Left lobe of liver (tissue), 2 donors: ENCODE measurements around the gene CMTM8. TPM values are rescaled to one million over a fixed set of nuclear protein-coding genes. Genes with fewer than 3 reads are reported as not detected.

Source experiments
- ATAC-seq: fragments of 200-7000 bp; cut with Tn5 transposase; one replicate; pipeline ENCODE4 v1.9.1; 2020; ENCODE audit warnings: mild to moderate bottlenecking, moderate library complexity
- DNase-seq: peaks from one replicate; pipeline ENCODE4 v3.0.0-alpha.2; 2020; ENCODE audit warnings: low spot score
- total RNA-seq: library from RNA; stranded (reverse); gene quantifications from one replicate; pipeline ENCODE4 v1.2.1, GENCODE V29; 2021
- donor health status: DM: no; HTN: no; CAD: no; lungs with moderate emphysema.
- donor health status: DM: no; HTN: yes; CAD: no.

The CMTM8 gene
- total RNA-seq, 1 donor from 2014 or later = 17.1 TPM

GRCh38 chr3:32303977-32304881 lies 65.7 kb downstream of the CMTM8 start:
- ATAC-seq (peak; percentile 76), DNase-seq (no peak)

- no peak for DNase-seq
- no peak for ATAC-seq
Measured at GRCh38 chr3:32305361-32305876, 66.9 kb downstream of the CMTM8 start.

DNA sequence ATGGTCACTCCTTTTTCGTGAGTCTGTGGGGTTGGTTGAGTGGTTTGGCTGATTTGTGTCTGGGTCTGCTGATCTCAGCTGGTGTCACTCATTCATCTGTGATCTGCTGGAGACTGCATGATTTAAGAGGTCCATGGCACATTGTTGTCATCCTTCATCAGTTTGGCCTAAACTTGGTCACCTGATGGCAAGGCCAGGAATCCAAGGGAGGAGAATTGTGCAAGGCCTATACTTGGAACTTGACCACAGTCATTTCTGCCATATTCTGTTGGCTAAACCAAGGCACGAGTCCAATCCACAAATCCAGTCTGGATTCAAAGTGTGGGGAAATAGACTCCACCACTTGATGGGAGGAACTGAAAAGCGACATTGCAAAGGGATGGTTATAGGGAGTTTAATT lies 67.6 kb downstream of the CMTM8 start:
- no peak for DNase-seq
- ATAC-seq = peak; percentile 54

- no peak for ATAC-seq
- DNase-seq = no peak
Measured at GRCh38 chr3:32307591-32307990, 69.1 kb downstream of the CMTM8 start.

GRCh38 chr3:32308378-32308777 lies 69.9 kb downstream of the CMTM8 start:
- no peak for DNase-seq
- no peak for ATAC-seq

DNA sequence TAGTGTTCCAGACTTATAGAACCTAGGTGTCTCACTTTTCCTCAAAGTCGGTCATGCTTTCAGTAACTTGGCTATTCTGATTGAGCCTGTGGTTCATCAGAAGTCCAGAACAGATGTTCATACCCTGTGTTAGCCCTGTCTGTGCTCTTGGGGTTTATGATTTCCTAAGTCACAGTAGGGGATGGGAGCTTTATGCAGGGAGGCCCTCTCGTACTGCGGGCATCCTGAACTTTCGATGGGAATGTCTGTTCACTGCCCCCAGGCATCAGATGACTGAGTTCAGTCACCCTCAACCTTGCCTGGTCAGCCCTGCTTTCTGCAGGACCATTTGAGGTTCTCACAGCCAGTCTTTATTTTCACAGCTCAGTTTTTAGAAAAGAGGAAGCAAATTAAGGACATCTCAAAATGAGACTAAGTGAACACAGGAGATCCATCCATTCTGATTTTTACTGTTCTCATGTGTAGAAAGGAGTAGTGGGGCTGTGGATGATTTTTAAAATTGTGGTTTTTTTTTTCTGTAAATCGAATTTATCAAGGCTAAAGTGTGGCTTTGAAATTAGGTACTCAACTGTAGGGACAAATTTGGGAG lies 71.3 kb downstream of the CMTM8 start:
- ATAC-seq (no peak), DNase-seq (no peak)

DNA sequence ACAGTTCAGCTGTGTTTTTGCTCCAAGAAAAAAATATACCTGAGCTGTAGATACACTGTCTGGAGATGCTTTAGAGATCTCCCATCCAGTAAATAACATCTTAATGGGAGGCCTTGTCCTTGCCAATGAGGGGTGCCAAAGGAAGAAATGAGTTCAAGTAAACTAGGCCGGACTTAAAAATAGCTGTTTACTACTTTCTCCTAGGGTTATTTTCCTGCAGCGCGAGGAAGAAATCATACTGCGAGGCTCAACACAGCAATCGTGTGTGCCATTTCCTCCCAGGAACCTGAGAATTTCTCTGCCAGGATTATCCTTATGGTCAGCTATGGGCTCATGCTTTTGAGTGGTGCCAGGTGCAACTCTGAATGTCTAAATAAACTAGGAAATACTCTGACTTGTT lies 71.9 kb downstream of the CMTM8 start:
- ATAC-seq (no peak), DNase-seq (no peak)

DNA sequence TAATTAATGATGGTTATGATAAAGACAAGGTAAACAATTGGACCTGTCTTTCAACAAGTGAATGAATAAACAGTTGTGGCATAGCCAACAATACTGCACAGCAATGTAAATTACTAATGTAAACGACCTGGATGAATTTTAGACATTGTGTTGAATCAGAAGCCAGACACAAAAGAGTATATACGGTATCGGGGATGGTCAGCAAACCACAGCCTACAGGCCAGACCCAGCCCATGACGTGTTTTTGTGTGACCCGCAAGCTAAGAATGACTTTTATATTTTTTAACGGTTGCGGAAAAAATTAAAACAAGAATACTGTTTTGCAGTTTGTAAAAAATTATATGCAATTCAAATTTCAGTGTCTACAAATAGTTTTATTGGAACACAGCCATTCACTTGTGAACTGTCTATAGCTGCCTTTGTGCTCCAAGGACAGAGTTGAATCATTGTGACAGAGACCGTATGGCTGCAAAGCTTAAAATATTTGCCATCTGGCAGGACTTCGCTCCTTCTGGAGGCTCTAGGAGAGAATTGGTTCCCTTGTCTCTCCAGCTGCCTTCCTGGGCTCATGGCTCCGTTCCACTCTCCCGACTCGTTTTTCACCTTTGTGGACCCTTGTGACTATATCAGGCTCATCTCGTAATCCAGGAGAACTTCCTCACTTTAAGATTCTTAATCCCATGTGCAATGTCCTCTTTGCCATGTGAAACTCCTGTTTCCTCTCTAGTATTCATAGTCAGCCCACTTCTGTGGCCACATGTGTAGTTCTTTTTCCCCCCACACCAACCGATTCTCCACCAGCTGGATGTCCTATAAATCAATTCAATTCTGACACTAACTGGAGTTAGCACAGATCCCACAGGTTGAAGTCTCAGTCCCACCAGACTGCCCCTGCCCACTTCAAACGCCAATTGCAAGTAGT lies 72.7 kb downstream of the CMTM8 start:
- DNase-seq (no peak), ATAC-seq (no peak)

DNA sequence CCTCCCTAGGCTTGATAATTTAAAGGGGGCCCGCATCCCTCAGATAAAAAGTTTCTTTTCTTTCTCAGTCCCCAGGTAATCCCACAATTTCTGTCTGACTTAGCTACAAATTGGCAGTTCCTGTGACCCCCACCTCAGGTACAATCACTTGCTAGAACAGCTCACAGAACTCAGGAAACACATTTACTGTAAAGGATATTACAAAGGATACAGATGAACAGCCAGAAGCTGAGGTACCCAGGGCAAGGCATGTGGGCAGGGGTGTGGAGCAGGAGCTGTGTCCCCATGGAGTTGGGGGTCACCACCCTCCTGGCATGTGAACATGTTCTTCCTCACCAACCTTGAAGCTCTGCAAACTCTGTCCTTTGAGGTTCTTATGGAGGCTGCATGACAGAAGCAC lies 73.8 kb downstream of the CMTM8 start:
- DNase-seq (no peak), ATAC-seq (no peak)

- no peak for ATAC-seq
- DNase-seq = no peak
Measured at GRCh38 chr3:32313169-32313568, 74.7 kb downstream of the CMTM8 start.

DNA sequence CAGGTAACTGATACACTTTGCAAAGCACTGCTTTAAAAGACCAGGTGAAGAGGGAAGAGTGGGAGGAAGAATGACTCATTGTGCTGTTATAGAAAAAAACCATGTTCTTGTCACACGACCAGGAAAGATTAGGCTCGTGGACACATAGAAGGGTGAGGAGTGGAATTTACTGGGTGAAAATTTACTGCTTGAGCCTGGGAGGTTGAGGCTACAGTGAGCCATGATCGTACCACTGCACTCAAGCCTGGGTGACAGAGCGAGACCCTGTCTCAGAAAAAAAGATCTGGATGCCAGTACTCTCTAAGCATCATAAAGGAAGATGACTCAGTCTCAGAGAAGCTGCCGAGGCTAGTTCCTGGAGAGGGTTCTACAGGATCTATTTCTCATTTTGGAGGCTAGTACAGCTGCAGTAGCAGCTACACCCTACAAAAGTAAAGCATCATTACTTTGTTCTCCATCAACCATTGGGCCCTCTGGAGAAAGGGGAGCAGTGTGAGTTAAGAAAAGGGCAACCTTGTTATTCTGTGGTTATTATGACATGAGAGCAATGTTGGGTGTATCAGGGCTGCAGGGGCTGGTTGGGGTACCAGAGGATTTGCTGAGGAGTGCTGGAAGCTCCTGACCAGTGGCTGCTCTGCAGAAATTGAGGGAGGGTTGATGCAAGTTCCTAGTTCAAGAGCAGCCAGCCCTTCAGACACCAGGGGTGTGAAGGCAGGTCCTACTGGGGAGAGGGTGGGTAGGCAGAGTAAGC lies 75.4 kb downstream of the CMTM8 start:
- DNase-seq (no peak), ATAC-seq (no peak)

- ATAC-seq = peak; percentile 61
Measured at GRCh38 chr3:32315441-32315840, 77.0 kb downstream of the CMTM8 start.

GRCh38 chr3:32316319-32316718 lies 77.8 kb downstream of the CMTM8 start:
- DNase-seq (no peak), ATAC-seq (no peak)

More at GRCh38 chr3:32315441-32315840, 77.0 kb downstream of the CMTM8 start:
- no peak for DNase-seq

DNA sequence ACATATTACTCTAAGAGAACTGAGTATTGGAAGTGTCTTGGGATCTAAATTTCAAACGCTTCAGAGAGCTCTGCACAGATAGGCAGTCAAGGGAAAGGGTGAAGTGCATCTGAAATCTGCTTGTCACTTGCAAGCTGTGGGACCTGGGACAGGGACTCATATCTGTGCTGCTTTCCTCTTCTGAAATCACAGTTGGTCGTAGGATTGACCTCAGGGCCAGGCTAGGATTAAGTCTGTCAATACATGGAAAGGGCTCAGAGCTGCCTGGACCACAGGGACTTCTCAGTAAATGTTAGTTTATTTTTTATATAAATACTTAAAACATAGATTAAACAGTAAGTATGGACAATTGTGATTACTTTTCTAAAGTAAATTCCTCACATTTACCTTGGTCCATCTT lies 78.5 kb downstream of the CMTM8 start:
- peak; percentile 64 for ATAC-seq
- DNase-seq = no peak

DNA sequence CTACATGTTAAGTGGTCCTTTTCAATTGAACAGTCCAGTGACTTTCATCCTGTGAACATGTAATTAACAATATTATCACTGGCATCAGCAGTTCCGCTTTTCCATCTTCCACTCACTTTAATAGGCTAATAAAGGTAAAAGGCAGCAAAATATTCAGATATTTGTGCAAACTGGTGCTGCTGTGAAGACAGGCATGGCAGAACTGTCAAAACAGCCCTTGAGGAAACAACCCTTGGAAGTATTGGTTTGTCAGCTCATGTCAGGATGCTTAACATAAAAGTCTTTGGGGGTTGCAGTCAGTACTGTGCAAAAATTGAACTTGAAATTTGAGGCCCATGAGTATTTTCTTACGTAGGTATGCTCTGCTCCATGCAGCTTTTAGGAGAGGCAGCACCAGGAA lies 81.1 kb downstream of the CMTM8 start:
- DNase-seq = no peak
- ATAC-seq = no peak

DNA sequence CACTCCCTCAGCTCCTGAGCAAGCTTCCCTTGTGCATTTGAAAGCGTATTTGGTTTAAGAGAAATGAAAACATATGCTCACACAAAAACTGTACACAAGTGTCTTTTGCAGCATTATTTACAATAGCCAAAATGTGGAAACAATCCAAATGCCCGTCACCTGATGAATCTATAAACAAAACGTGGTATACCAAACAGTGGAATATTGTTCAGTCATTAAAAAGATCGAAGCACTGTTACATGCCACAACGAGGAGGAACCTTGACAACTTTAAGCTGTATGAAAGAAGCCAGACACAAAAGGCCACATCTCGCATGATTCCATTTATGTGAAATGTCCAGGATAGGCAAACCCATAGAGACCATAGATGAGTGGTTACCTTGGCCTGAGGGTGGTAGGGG lies 81.6 kb downstream of the CMTM8 start:
- no peak for ATAC-seq
- no peak for DNase-seq

DNA sequence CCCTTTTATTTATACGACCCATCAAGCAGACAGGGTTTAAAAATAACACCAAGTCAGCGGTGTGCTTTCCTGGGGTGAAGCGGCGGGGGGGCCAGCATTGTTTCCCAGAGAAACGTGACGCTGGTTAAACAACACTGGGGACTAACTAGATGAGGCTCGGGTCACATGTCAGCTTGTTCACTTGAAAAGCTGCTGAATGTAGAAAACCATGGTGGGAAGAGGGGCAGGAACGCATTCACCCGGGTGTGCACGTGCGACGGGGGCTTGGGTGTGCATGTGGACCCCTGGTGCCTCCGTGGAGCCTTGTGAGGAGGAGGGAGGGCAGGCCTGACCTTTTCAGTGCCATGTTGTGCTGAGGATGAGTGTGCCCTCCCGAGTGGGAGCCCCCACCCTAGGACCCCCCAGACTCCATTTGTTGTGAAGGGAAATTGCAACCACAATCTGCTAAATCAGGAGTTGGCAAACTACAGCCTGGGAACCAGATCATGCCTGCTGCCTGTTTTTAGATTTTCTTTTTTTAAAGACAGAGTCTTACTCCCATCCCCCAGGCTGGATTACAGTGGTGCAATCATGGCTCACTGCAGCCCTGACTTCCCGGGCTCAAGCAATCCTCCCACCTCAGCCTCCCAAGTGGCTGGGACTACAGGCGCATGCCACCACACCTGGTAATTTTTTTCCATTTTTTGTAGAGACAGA lies 82.8 kb downstream of the CMTM8 start:
- ATAC-seq = no peak
- DNase-seq = no peak

GRCh38 chr3:32322311-32322710 lies 83.8 kb downstream of the CMTM8 start:
- ATAC-seq (no peak), DNase-seq (no peak)

DNA sequence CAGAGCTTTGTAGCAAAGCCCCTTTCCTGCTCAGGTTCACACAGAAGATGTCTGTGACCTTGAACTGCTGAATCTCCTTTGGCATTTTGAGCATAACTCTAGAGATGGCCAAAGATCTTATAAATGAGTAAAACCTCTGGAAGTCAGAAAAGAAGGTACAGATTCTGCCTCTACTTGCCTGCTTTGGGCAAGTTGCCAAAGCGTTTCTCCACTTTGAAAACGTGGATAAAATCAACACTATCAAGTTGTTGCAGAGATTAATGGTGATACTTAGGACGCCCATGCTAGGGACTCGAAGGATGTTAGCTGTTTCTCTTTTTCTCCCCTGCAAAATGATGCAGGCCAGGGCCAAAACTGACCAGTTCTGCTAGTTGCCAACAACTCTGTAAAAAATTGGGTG lies 85.1 kb downstream of the CMTM8 start:
- ATAC-seq (no peak), DNase-seq (no peak)

GRCh38 chr3:32325201-32325600 lies 86.7 kb downstream of the CMTM8 start:
- ATAC-seq (no peak), DNase-seq (no peak)
